Astrocyte (in vitro differentiated cells and primary cell): Measurements from ENCODE around the gene PTPRD. TPM values are rescaled to one million over a fixed set of nuclear protein-coding genes. Genes with fewer than 3 reads are reported as not detected.

Source experiments
- DNase-seq: peaks from one replicate; pipeline ENCODE4 v3.0.0-alpha.2; 2010; ENCODE audit warnings: low read depth
- FAIRE-seq: peaks from 2 replicates; lab custom pipeline; 2011; peaks lifted over from hg19 to GRCh38; lab: Jason Lieb, UNC
- H2AFZ ChIP-seq: 2 replicates; pipeline ENCODE4 v1.6.0; 2012; ENCODE audit warnings: low read depth, low read length, inconsistent platforms
- H3K27ac ChIP-seq: 2 replicates; pipeline ENCODE4 v1.5.1; 2011; ENCODE audit warnings: low read depth, low read length, inconsistent platforms
- H3K27me3 ChIP-seq: 2 replicates; pipeline ENCODE4 v1.6.0; 2011; ENCODE audit warnings: low read length, inconsistent platforms; ENCODE audit not compliant: insufficient read depth
- H3K36me3 ChIP-seq: 2 replicates; pipeline ENCODE4 v1.5.1; 2011; ENCODE audit warnings: low read length, inconsistent platforms; ENCODE audit not compliant: insufficient read depth
- H3K4me1 ChIP-seq: 2 replicates; pipeline ENCODE4 v1.5.1; 2011; ENCODE audit warnings: low read length, inconsistent platforms; ENCODE audit not compliant: insufficient read depth
- H3K4me2 ChIP-seq: 2 replicates; pipeline ENCODE4 v1.6.0; 2012; ENCODE audit warnings: low read length, inconsistent platforms
- H3K4me3 ChIP-seq: 2 replicates; pipeline ENCODE4 v1.5.1; 2011; ENCODE audit warnings: low read depth, mild to moderate bottlenecking, low read length, inconsistent platforms; ENCODE audit not compliant: insufficient read depth
- H3K79me2 ChIP-seq: 2 replicates; pipeline ENCODE4 v1.6.0; 2012; ENCODE audit warnings: mild to moderate bottlenecking, low read length, inconsistent platforms; ENCODE audit not compliant: insufficient read depth
- H3K9ac ChIP-seq: 2 replicates; pipeline ENCODE4 v1.6.0; 2012; ENCODE audit warnings: mild to moderate bottlenecking, low read length, inconsistent platforms
- H3K9me3 ChIP-seq: 2 replicates; pipeline ENCODE4 v1.5.1; 2012; ENCODE audit warnings: low read depth, mild to moderate bottlenecking, low read length, inconsistent platforms; ENCODE audit not compliant: insufficient read depth
- H4K20me1 ChIP-seq: 2 replicates; pipeline ENCODE4 v1.6.0; 2012; ENCODE audit warnings: low read length, inconsistent platforms; ENCODE audit not compliant: insufficient read depth
- H3K27ac Mint-ChIP-seq: one replicate; pipeline ENCODE4 v1.8.0; 2021; ENCODE audit warnings: mild to moderate bottlenecking, mixed read lengths; ENCODE audit not compliant: unreplicated experiment
- H3K27me3 Mint-ChIP-seq: one replicate; pipeline ENCODE4 v1.8.0; 2021; ENCODE audit warnings: low read depth, mixed read lengths; ENCODE audit not compliant: unreplicated experiment
- H3K36me3 Mint-ChIP-seq: one replicate; pipeline ENCODE4 v1.8.0; 2021; ENCODE audit warnings: low read depth, mixed read lengths; ENCODE audit not compliant: unreplicated experiment
- H3K4me1 Mint-ChIP-seq: one replicate; pipeline ENCODE4 v1.8.0; 2021; ENCODE audit warnings: low read depth, mixed read lengths; ENCODE audit not compliant: unreplicated experiment
- H3K4me3 Mint-ChIP-seq: one replicate; pipeline ENCODE4 v1.8.0; 2021; ENCODE audit warnings: mild to moderate bottlenecking, moderate library complexity, mixed read lengths; ENCODE audit not compliant: unreplicated experiment
- H3K9me3 Mint-ChIP-seq: one replicate; pipeline ENCODE4 v1.8.0; 2021; ENCODE audit warnings: mild to moderate bottlenecking, mixed read lengths; ENCODE audit not compliant: unreplicated experiment
- CTCF ChIP-seq: IDR thresholded peaks from 2 replicates; pipeline ENCODE4 v1.5.1; 2011; ENCODE audit warnings: low read depth, mild to moderate bottlenecking, inconsistent platforms, low read length, moderate library complexity; ENCODE audit not compliant: insufficient read depth
- EZH2 ChIP-seq: IDR thresholded peaks from 2 replicates; pipeline ENCODE4 v1.6.1; 2012; ENCODE audit warnings: mild to moderate bottlenecking, low read length, inconsistent platforms; ENCODE audit not compliant: insufficient read depth
- total RNA-seq: library from RNA; stranded (reverse); gene quantifications from 2 replicates; pipeline ENCODE4 v1.2.1, GENCODE V29; 2021

Gene PTPRD
- total RNA-seq, 1 donor from 2014 or later, result 88.1 TPM

GRCh38 chr9:8614926-8615440, 1997.8 kb downstream of the PTPRD start:
- FAIRE-seq (no peak), DNase-seq (no peak)
- Histone ChIP-seq H3K4me2 (no peak overlapping the region), H3K4me1 (peaks cover 4% of the 10 kb centered on the region), H3K27me3 (no peaks in the 10 kb centered on the region), H3K9me3 (no peaks in the 10 kb centered on the region), H3K79me2 (no peaks in the 10 kb centered on the region), H3K36me3 (no peaks in the 10 kb centered on the region), H3K27ac (no peak overlapping the region), H3K9ac (no peak overlapping the region), H3K4me3 (no peak overlapping the region), H4K20me1 (no peaks in the 10 kb centered on the region), H2AFZ (no peak overlapping the region)
- H3K9me3 Mint-ChIP-seq, result peaks cover 3% of the 10 kb centered on the region
- no peak overlapping the region for H3K4me3 Mint-ChIP-seq
- no peaks in the 10 kb centered on the region for H3K36me3 Mint-ChIP-seq
- no peak overlapping the region for H3K27ac Mint-ChIP-seq
- peaks cover 23% of the 10 kb centered on the region for H3K4me1 Mint-ChIP-seq
- TF ChIP-seq CTCF (no peak), EZH2 (no peak)
- H3K27me3 Mint-ChIP-seq, result no peaks in the 10 kb centered on the region

DNA sequence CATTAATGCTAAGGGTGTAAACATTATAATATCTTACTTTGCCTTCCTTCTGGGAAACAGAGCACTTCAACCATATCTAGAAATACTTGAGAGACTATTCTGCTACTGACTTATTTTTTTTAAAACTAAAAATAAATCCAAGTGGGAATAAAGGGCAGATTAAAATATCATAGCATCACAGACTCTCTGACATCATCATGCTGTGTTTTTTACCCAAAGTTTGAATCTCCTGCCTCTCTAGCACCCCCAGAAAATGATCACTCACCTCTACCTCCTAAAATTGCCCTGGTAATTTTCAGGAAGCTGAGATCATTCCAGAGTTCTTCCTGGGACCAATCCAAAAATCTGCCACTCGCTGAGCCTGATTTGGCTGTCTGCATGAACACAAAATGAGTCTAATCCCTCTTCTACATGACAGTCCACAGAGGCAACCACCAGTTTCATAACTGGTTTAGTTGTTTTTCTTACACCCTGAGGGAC, 1999.4 kb downstream of the PTPRD start:
- H3K4me1 Mint-ChIP-seq, result peaks cover 23% of the 10 kb centered on the region
- H2AFZ ChIP-seq, result no peak overlapping the region
- H3K27me3 ChIP-seq, result no peaks in the 10 kb centered on the region
- H4K20me1 ChIP-seq, result no peaks in the 10 kb centered on the region
- no peak overlapping the region for H3K27ac Mint-ChIP-seq
- H3K4me1 ChIP-seq, result peaks cover 4% of the 10 kb centered on the region
- H3K4me3 ChIP-seq, result no peak overlapping the region
- TF ChIP-seq EZH2 (no peak), CTCF (no peak)
- peaks cover 3% of the 10 kb centered on the region for H3K9me3 Mint-ChIP-seq
- no peak overlapping the region for H3K27ac ChIP-seq
- no peaks in the 10 kb centered on the region for H3K79me2 ChIP-seq
- DNase-seq (peak; percentile 3), FAIRE-seq (no peak)
- no peak overlapping the region for H3K9ac ChIP-seq
- H3K36me3 ChIP-seq, result no peaks in the 10 kb centered on the region
- no peak overlapping the region for H3K4me3 Mint-ChIP-seq
- no peaks in the 10 kb centered on the region for H3K27me3 Mint-ChIP-seq
- H3K9me3 ChIP-seq, result no peaks in the 10 kb centered on the region
- H3K4me2 ChIP-seq, result no peak overlapping the region
- no peaks in the 10 kb centered on the region for H3K36me3 Mint-ChIP-seq

GRCh38 chr9:8611153-8611552, 2001.6 kb downstream of the PTPRD start:
- TF ChIP-seq CTCF, result no peak
- Mint-ChIP-seq H3K27me3 (no peaks in the 10 kb centered on the region), H3K4me3 (no peak overlapping the region), H3K4me1 (peaks cover 18% of the 10 kb centered on the region), H3K9me3 (peaks cover 3% of the 10 kb centered on the region), H3K27ac (no peak overlapping the region), H3K36me3 (no peaks in the 10 kb centered on the region)
- Histone ChIP-seq H2AFZ (no peak overlapping the region), H4K20me1 (no peaks in the 10 kb centered on the region), H3K27ac (no peak overlapping the region), H3K4me2 (no peak overlapping the region), H3K4me3 (no peak overlapping the region), H3K79me2 (no peaks in the 10 kb centered on the region), H3K9me3 (no peaks in the 10 kb centered on the region), H3K27me3 (no peaks in the 10 kb centered on the region), H3K36me3 (no peaks in the 10 kb centered on the region), H3K9ac (no peak overlapping the region), H3K4me1 (peaks cover 4% of the 10 kb centered on the region)
- FAIRE-seq, result no peak
- DNase-seq, result no peak
